ENCODE results near the gene CNIH4. TPM values are rescaled to one million over a fixed set of nuclear protein-coding genes. Genes with fewer than 3 reads are reported as not detected.
A peak's percentile ranks its signal among the peaks of the same experiment; 100 is the strongest.

Gene CNIH4
- total and polyA plus RNA-seq, 12 donors = 24.4 to 86.7 (median 29.2) TPM

GRCh38 chr1:224378855-224379631 lies 22.4 kb downstream of the CNIH4 start:
- no peak for ATAC-seq
- TF ChIP-seq, protein P1, sequence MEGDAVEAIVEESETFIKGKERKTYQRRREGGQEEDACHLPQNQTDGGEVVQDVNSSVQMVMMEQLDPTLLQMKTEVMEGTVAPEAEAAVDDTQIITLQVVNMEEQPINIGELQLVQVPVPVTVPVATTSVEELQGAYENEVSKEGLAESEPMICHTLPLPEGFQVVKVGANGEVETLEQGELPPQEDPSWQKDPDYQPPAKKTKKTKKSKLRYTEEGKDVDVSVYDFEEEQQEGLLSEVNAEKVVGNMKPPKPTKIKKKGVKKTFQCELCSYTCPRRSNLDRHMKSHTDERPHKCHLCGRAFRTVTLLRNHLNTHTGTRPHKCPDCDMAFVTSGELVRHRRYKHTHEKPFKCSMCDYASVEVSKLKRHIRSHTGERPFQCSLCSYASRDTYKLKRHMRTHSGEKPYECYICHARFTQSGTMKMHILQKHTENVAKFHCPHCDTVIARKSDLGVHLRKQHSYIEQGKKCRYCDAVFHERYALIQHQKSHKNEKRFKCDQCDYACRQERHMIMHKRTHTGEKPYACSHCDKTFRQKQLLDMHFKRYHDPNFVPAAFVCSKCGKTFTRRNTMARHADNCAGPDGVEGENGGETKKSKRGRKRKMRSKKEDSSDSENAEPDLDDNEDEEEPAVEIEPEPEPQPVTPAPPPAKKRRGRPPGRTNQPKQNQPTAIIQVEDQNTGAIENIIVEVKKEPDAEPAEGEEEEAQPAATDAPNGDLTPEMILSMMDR (IDR thresholded peaks at IDR 0.05) = no peak
- 91 to 94% methylated on average over 7 of the region's 7 CpGs for WGBS, 2 donors
- peak overlapping the region in 1 of 10 donors; percentile 24 for H3K27ac ChIP-seq
- DNase-seq = no peak
- intact Hi-C loops (cut with DNase I) = no loop called here
- no peaks in the 10 kb centered on the region for H3K9me3 ChIP-seq
- H3K4me1 ChIP-seq = peaks cover 0 to 84% (median 10%) of the 10 kb centered on the region in 9 donors
- H3K36me3 ChIP-seq = peaks cover 0 to 75% (median 15%) of the 10 kb centered on the region in 9 donors
- no peaks in the 10 kb centered on the region for H3K27me3 ChIP-seq
- H3K4me3 ChIP-seq = no peak overlapping the region

DNA sequence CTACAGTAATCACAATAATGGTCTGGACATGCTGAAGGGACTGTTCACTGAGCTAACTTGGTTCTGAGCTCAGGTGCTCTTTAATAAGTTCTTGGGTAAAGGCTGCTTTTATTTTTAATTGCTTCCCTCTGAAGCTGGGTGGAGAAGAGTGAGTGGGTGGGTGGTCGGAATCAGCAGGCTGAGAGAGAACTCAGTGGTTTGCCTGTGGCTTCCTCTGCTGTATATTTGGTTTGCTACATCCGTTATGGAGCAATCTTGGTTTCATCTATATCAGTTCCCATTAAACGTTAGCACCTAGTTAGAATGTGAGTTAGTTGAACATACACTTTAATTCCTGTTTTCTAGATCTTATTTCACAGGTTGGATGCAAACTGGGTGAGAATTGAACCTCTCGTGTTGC lies 23.3 kb downstream of the CNIH4 start:
- DNase-seq = no peak
- WGBS, 2 donors = 72 to 78% methylated on average over 4 of the region's 4 CpGs
- Histone ChIP-seq H3K36me3 (peaks cover 0 to 75% (median 15%) of the 10 kb centered on the region in 9 donors), H3K27me3 (no peaks in the 10 kb centered on the region), H3K4me3 (no peak overlapping the region), H3K27ac (peak overlapping the region in 1 of 10 donors; percentile 24), H3K9me3 (no peaks in the 10 kb centered on the region), H3K4me1 (peaks cover 0 to 76% (median 10%) of the 10 kb centered on the region in 9 donors)
- ATAC-seq = peak in 1 of 8 donors; percentile 26
- intact Hi-C loops (cut with DNase I) = no loop called here
- TF ChIP-seq, protein P1 (IDR thresholded peaks at IDR 0.05) = no peak

DNA sequence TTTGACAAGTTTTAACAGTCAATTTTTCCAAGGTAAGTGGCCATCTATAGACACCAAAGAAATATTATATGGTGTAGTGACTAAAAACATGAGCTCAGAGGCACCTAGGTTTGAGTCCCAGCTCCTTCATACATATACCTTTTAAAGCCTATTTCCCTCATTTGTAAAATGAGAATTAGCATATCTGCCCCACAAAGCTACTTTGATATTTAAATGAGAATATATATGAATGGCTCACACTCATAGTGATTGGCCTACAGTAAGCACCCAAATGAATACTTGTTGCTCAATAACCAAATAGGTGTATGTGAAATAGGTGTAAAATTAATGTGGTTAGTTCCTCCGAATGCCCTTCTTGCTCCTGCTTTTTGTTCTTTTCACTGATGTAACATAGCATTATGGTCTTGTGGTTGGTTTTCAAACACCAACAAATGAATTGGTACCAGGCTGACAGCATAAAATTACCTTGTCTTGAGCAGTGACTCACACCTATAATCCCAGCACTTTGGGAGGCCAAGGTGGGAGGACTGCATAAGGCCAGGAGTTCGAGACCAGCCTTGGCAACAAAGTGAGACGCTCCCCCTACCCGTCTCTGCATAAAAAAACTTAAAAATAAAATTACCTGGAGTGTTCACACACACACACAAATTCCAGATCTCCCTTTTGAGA lies 25.3 kb downstream of the CNIH4 start:
- H3K27me3 ChIP-seq = no peaks in the 10 kb centered on the region
- H3K4me1 ChIP-seq = peaks cover 0 to 67% (median 10%) of the 10 kb centered on the region in 9 donors
- H3K9me3 ChIP-seq = no peaks in the 10 kb centered on the region
- TF ChIP-seq, protein P1 (IDR thresholded peaks at IDR 0.05) = no peak
- no peak overlapping the region for H3K4me3 ChIP-seq
- WGBS, 2 donors = 93 to 94% methylated on average over 4 of the region's 4 CpGs
- peaks cover 0 to 75% (median 6%) of the 10 kb centered on the region in 9 donors for H3K36me3 ChIP-seq
- ATAC-seq = no peak
- intact Hi-C loops (cut with DNase I) = no loop called here
- peak overlapping the region in 1 of 10 donors; percentile 8 for H3K27ac ChIP-seq
- no peak for DNase-seq

DNA sequence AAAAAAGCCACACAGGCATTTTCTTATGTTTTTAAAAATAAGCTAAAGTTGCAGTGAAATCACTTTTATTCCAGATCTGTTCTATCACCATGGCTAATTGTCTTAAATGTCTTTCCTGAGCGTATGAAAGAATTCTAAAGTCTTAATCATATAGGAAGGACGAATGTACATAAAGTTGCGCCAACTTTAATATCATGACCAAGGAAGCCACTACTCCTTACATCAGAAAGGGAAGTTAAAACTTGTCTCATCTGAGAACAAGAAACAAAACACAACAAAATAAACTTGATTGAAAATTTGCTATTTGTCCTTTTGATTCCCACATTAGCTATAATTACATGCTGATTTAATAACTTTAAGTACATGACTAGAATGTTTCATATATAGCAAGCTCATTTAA lies 26.5 kb downstream of the CNIH4 start:
- Histone ChIP-seq H3K4me1 (peaks cover 0 to 61% (median under 1%) of the 10 kb centered on the region in 9 donors), H3K27me3 (no peaks in the 10 kb centered on the region), H3K4me3 (no peak overlapping the region), H3K36me3 (peaks cover 0 to 76% (median 7%) of the 10 kb centered on the region in 9 donors), H3K27ac (peak overlapping the region in 1 of 10 donors; percentile 9), H3K9me3 (no peaks in the 10 kb centered on the region)
- TF ChIP-seq, protein P1 (IDR thresholded peaks at IDR 0.05) = no peak
- WGBS, 2 donors = 91% methylated on average over 3 of the region's 3 CpGs
- no peak for ATAC-seq
- intact Hi-C loops (cut with DNase I) = no loop called here
- no peak for DNase-seq
